ENCODE measurements around the gene UGT1A4.

The UGT1A4 gene

GRCh38 chr2:233813236-233814055 is 94.9 kb downstream of the UGT1A4 start:
- WGBS, 2 experiments (ENCODE audit: insufficient coverage in 2 of 2) = 78 to 93% methylated on average over 2 of the region's 3 CpGs
- Histone ChIP-seq H3K9me3 (ENCODE audit: control insufficient read depth, low read length) (no peaks in the 10 kb centered on the region), H3K4me1 (ENCODE audit: control insufficient read depth, insufficient read depth, low read length, poor library complexity, severe bottlenecking) (no peaks in the 10 kb centered on the region), H3K27ac (ENCODE audit: low read depth, low read length, severe bottlenecking) (no peak overlapping the region), H3K4me3 (ENCODE audit: extremely low read depth, insufficient read depth, low read length, poor library complexity, severe bottlenecking) (no peak overlapping the region), H3K36me3 (ENCODE audit: control insufficient read depth, insufficient read depth, low read length) (no peaks in the 10 kb centered on the region)

- H3K27ac ChIP-seq (ENCODE audit: low read depth, low read length, severe bottlenecking) = no peak overlapping the region
- no peak overlapping the region for H3K4me3 ChIP-seq (ENCODE audit: extremely low read depth, insufficient read depth, low read length, poor library complexity, severe bottlenecking)
- H3K36me3 ChIP-seq (ENCODE audit: control insufficient read depth, insufficient read depth, low read length) = no peaks in the 10 kb centered on the region
- no peaks in the 10 kb centered on the region for H3K4me1 ChIP-seq (ENCODE audit: control insufficient read depth, insufficient read depth, low read length, poor library complexity, severe bottlenecking)
- 79 to 100% methylated on average over 1 to 2 of the region's 2 CpGs for WGBS, 2 experiments (ENCODE audit: insufficient coverage in 2 of 2)
- H3K9me3 ChIP-seq (ENCODE audit: control insufficient read depth, low read length) = no peaks in the 10 kb centered on the region
Measured at GRCh38 chr2:233814056-233814835, 95.7 kb downstream of the UGT1A4 start.

GRCh38 chr2:233815861-233816260 is 97.3 kb downstream of the UGT1A4 start:
- no peak overlapping the region for H3K27ac ChIP-seq (ENCODE audit: low read depth, low read length, severe bottlenecking)
- no peaks in the 10 kb centered on the region for H3K4me1 ChIP-seq (ENCODE audit: control insufficient read depth, insufficient read depth, low read length, poor library complexity, severe bottlenecking)
- no peaks in the 10 kb centered on the region for H3K9me3 ChIP-seq (ENCODE audit: control insufficient read depth, low read length)
- no peaks in the 10 kb centered on the region for H3K36me3 ChIP-seq (ENCODE audit: control insufficient read depth, insufficient read depth, low read length)
- WGBS, 2 experiments (ENCODE audit: insufficient coverage in 2 of 2) = 100% methylated on average over 1 of the region's 6 CpGs; no CpG with 5 or more reads in 1 of the 2 experiments
- no peak overlapping the region for H3K4me3 ChIP-seq (ENCODE audit: extremely low read depth, insufficient read depth, low read length, poor library complexity, severe bottlenecking)

DNA sequence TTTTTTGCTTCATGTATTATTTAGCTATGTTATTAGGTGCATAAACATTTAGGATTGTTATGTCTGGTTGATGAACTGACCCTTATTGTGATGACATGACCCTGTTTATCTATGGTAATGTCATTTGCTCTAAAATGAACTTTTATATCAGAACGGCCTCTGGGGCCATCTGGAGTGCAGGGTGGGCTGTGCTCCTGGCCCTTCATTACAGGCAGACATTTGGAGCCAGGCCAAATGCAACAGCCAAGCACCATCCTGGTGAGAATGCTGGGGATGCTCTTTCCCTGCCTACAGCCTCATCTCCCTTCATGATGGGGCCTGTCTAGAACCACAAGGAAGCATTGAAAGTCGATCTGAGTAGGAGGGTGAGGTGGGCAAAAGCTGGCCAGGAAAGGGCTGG is 97.8 kb downstream of the UGT1A4 start:
- 86 to 88% methylated on average over 1 of the region's 2 CpGs for WGBS, 2 experiments (ENCODE audit: insufficient coverage in 2 of 2)
- no peak overlapping the region for H3K4me3 ChIP-seq (ENCODE audit: extremely low read depth, insufficient read depth, low read length, poor library complexity, severe bottlenecking)
- H3K9me3 ChIP-seq (ENCODE audit: control insufficient read depth, low read length) = no peaks in the 10 kb centered on the region
- no peaks in the 10 kb centered on the region for H3K4me1 ChIP-seq (ENCODE audit: control insufficient read depth, insufficient read depth, low read length, poor library complexity, severe bottlenecking)
- no peaks in the 10 kb centered on the region for H3K36me3 ChIP-seq (ENCODE audit: control insufficient read depth, insufficient read depth, low read length)
- no peak overlapping the region for H3K27ac ChIP-seq (ENCODE audit: low read depth, low read length, severe bottlenecking)

DNA sequence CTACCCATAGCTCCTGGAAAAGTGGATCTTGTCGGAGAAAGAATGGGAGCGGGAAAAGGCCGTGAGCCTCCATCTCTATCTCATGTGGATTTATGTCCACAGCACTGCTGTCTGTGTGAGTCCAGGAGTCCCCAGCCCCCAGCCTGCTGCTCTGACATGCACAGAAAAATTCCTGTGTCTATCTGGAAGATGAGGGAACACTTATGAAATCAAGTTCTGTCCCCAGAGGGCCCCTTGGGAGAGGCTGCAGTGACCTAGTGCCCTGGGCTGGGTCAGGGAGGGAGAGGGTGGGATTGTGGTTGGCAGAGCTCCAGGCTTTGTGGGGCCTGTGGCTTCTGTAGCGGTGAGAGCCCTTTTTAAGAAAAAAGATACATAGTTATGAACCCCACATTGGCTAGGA is 98.2 kb downstream of the UGT1A4 start:
- Histone ChIP-seq H3K27ac (ENCODE audit: low read depth, low read length, severe bottlenecking) (no peak overlapping the region), H3K36me3 (ENCODE audit: control insufficient read depth, insufficient read depth, low read length) (no peaks in the 10 kb centered on the region)
- WGBS, 2 experiments (ENCODE audit: insufficient coverage in 2 of 2) = 100% methylated on average over 3 of the region's 4 CpGs; no CpG with 5 or more reads in 1 of the 2 experiments

GRCh38 chr2:233817361-233817911 is 98.9 kb downstream of the UGT1A4 start:
- 83 to 90% methylated on average over 3 of the region's 3 CpGs for WGBS, 2 experiments (ENCODE audit: insufficient coverage in 2 of 2)
- no peaks in the 10 kb centered on the region for H3K36me3 ChIP-seq (ENCODE audit: control insufficient read depth, insufficient read depth, low read length)

More for the DNA sequence above, 98.2 kb downstream of the UGT1A4 start:
- Histone ChIP-seq H3K4me1 (ENCODE audit: control insufficient read depth, insufficient read depth, low read length, poor library complexity, severe bottlenecking) (no peaks in the 10 kb centered on the region), H3K9me3 (ENCODE audit: control insufficient read depth, low read length) (no peaks in the 10 kb centered on the region), H3K4me3 (ENCODE audit: extremely low read depth, insufficient read depth, low read length, poor library complexity, severe bottlenecking) (no peak overlapping the region)

DNA sequence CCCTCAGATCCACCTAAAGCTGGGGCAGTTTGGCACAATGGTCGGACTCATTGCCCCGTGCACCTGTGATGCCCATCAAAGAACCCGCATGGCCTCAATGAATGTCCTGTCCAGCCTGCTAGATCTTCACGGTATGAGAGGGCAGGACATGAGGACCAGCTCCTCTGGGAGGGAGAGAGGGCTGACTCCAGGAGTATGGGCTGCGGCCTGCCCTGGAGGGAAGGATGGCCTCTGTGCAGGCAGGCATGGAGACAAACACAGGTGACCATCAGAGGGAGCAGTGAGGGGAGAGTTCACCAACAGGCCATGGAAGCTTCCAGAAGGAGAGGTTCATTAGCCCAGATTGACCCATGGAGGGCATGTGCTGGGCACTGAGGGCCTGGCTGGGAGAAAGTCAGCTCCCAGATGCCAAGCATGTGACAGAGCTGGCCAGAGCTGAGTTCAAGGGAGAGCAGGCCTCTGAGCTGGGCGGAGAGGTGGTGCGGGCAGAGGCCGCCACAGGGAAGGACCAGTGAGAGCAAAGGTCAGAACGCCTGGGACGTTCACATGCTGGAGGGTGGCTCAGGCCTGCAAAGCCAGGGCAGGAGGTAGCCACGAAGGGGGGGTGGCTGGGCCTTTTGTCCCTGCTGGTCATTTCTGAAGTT is 99.6 kb downstream of the UGT1A4 start:
- no peaks in the 10 kb centered on the region for H3K36me3 ChIP-seq (ENCODE audit: control insufficient read depth, insufficient read depth, low read length)
- no peak overlapping the region for H3K4me3 ChIP-seq (ENCODE audit: extremely low read depth, insufficient read depth, low read length, poor library complexity, severe bottlenecking)
- H3K9me3 ChIP-seq (ENCODE audit: control insufficient read depth, low read length) = no peaks in the 10 kb centered on the region
- no peak overlapping the region for H3K27ac ChIP-seq (ENCODE audit: low read depth, low read length, severe bottlenecking)
- 90 to 91% methylated on average over 11 of the region's 11 CpGs for WGBS, 2 experiments (ENCODE audit: insufficient coverage in 2 of 2)
- no peaks in the 10 kb centered on the region for H3K4me1 ChIP-seq (ENCODE audit: control insufficient read depth, insufficient read depth, low read length, poor library complexity, severe bottlenecking)

More at GRCh38 chr2:233817361-233817911, 98.9 kb downstream of the UGT1A4 start:
- no peaks in the 10 kb centered on the region for H3K9me3 ChIP-seq (ENCODE audit: control insufficient read depth, low read length)
- H3K4me3 ChIP-seq (ENCODE audit: extremely low read depth, insufficient read depth, low read length, poor library complexity, severe bottlenecking) = no peak overlapping the region
- H3K4me1 ChIP-seq (ENCODE audit: control insufficient read depth, insufficient read depth, low read length, poor library complexity, severe bottlenecking) = no peaks in the 10 kb centered on the region
- H3K27ac ChIP-seq (ENCODE audit: low read depth, low read length, severe bottlenecking) = no peak overlapping the region

DNA sequence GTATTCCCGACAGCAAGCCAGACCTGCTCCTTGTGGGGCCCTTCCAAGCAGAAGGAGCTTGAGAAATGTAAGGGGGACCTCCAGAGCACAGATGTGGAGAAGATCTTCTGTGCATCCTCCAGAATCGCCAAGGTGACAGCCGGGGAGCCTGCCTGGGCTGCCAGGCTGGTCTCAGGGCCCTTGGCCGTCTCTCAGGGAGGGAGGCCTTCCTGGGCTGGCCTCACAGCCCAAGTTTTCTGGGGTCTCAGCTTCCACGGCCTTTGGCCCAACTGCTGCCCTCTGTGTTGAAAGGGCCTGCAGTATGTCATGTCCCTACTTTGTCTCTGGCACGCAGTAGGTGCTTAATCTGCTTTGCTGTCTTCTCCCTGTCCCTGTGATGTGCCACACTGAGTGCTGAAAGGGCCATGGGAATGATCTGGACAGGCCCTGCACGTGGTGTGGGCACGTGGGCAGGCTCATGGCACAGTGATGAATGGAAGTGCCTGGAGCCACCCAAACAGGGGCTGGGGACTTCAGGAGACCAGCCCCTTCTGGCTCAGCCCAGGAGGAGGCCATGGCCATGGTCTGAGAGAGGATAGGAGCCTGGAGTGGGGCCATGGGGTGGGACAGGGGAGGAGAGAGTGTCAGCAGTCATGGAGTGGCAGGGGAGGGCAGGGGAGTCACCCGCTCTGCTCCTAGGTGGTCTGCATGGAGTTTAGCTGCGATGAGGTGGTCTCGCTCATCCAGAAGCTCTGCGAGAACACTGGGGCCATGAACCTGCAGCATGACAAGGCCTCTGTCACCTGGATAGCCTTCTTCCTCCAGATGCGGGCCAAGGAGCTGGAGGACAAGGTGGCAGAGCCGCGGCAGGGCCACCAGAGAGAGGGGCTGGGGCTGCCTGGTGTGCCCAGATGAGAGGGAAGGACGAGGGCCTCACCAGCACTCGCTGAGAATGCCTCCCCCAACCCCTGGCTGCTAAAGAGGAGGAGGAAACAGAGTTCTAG is 100.4 kb downstream of the UGT1A4 start:
- no peak overlapping the region for H3K27ac ChIP-seq (ENCODE audit: low read depth, low read length, severe bottlenecking)
- 77 to 81% methylated on average over 14 to 15 of the region's 17 CpGs for WGBS, 2 experiments (ENCODE audit: insufficient coverage in 2 of 2)
- H3K4me1 ChIP-seq (ENCODE audit: control insufficient read depth, insufficient read depth, low read length, poor library complexity, severe bottlenecking) = no peaks in the 10 kb centered on the region
- H3K9me3 ChIP-seq (ENCODE audit: control insufficient read depth, low read length) = no peaks in the 10 kb centered on the region
- H3K36me3 ChIP-seq (ENCODE audit: control insufficient read depth, insufficient read depth, low read length) = no peaks in the 10 kb centered on the region
- no peak overlapping the region for H3K4me3 ChIP-seq (ENCODE audit: extremely low read depth, insufficient read depth, low read length, poor library complexity, severe bottlenecking)

GRCh38 chr2:233819884-233820773 is 101.6 kb downstream of the UGT1A4 start:
- WGBS, 2 experiments (ENCODE audit: insufficient coverage in 2 of 2) = 87 to 92% methylated on average over 15 to 16 of the region's 18 CpGs
- no peaks in the 10 kb centered on the region for H3K9me3 ChIP-seq (ENCODE audit: control insufficient read depth, low read length)
- no peak overlapping the region for H3K27ac ChIP-seq (ENCODE audit: low read depth, low read length, severe bottlenecking)
- H3K4me3 ChIP-seq (ENCODE audit: extremely low read depth, insufficient read depth, low read length, poor library complexity, severe bottlenecking) = no peak overlapping the region
- no peaks in the 10 kb centered on the region for H3K4me1 ChIP-seq (ENCODE audit: control insufficient read depth, insufficient read depth, low read length, poor library complexity, severe bottlenecking)
- H3K36me3 ChIP-seq (ENCODE audit: control insufficient read depth, insufficient read depth, low read length) = no peaks in the 10 kb centered on the region

All from mesodermal cell (in vitro differentiated cells).